CD4-positive, alpha-beta T cell (primary cell): ENCODE measurements around the gene TMED10. TPM values are rescaled to one million over a fixed set of nuclear protein-coding genes. Genes with fewer than 3 reads are reported as not detected.

Experiments used
- ATAC-seq: fragments of 200-7000 bp; cut with Tn5 transposase; one replicate; pipeline ENCODE4 v1.10.0; 2022; ENCODE audit warnings: mild to moderate bottlenecking; ENCODE audit not compliant: poor library complexity
- CTCF ChIA-PET: fragments of 350-600 bp; sonication (Branson Sonifier 250); formaldehyde crosslinking; loops from one replicate; lab custom pipeline; 2021; ENCODE audit warnings: antibody characterized with exemption, inconsistent platforms; lab: Charles Lee
- POLR2A ChIA-PET: fragments of 350-600 bp; sonication (Branson Sonifier 250); formaldehyde crosslinking; loops from one replicate; lab custom pipeline; 2021; ENCODE audit warnings: antibody characterized with exemption, inconsistent platforms; lab: Charles Lee
- DNase-seq, 14 experiments: peaks; one replicate each; pipeline ENCODE4 v3.0.0-alpha.2; 2013 to 2020; ENCODE audit warnings: mixed read lengths in 2 of 14
- H3K27ac ChIP-seq, 2 donors: one replicate each; pipeline versions ENCODE4 v1.5.1 to v1.7.0; 2013; ENCODE audit warnings: low read length in 2 of 2, low read depth in 1 of 2, mild to moderate bottlenecking in 1 of 2
- H3K27me3 ChIP-seq, 2 experiments: 1 replicate in 1 of 2; 2 replicates in 1 of 2; pipeline versions ENCODE4 v1.6.1 to v1.7.0; 2013; ENCODE audit warnings: low read length in 2 of 2, control low read depth in 1 of 2, mild to moderate bottlenecking in 1 of 2, moderate library complexity in 1 of 2; ENCODE audit not compliant: insufficient read depth in 2 of 2, control insufficient read depth in 1 of 2
- H3K36me3 ChIP-seq: one replicate; pipeline ENCODE4 v1.6.1; 2013; ENCODE audit warnings: low read length, control low read depth; ENCODE audit not compliant: insufficient read depth
- H3K4me1 ChIP-seq: one replicate; pipeline ENCODE4 v1.6.1; 2013; ENCODE audit warnings: low read length, control low read depth; ENCODE audit not compliant: insufficient read depth
- H3K4me3 ChIP-seq: one replicate; pipeline ENCODE4 v1.5.1; 2013; ENCODE audit warnings: mild to moderate bottlenecking, low read length, moderate library complexity
- H3K9me3 ChIP-seq, 2 experiments: 1 replicate in 1 of 2; 2 replicates in 1 of 2; pipeline versions ENCODE4 v1.6.1 to v1.7.0; 2013; ENCODE audit warnings: low read length in 2 of 2, mild to moderate bottlenecking in 2 of 2, control low read depth in 1 of 2, moderate library complexity in 1 of 2; ENCODE audit not compliant: control insufficient read depth in 1 of 2, insufficient read depth in 1 of 2
- H3K27ac Mint-ChIP-seq: one replicate; pipeline ENCODE4 v1.8.0; 2020; ENCODE audit warnings: mixed read lengths
- H3K27me3 Mint-ChIP-seq: one replicate; pipeline ENCODE4 v1.8.0; 2021; ENCODE audit warnings: mixed read lengths
- H3K36me3 Mint-ChIP-seq: one replicate; pipeline ENCODE4 v1.8.0; 2021; ENCODE audit warnings: low read depth, mixed read lengths
- H3K4me1 Mint-ChIP-seq: one replicate; pipeline ENCODE4 v1.8.0; 2021; ENCODE audit warnings: low read depth, mixed read lengths
- H3K4me3 Mint-ChIP-seq: one replicate; pipeline ENCODE4 v1.8.0; 2020; ENCODE audit warnings: mild to moderate bottlenecking, mixed read lengths
- H3K9me3 Mint-ChIP-seq: one replicate; pipeline ENCODE4 v1.8.0; 2020; ENCODE audit warnings: mixed read lengths
- intact Hi-C, 2 experiments: fragments of 100-400 bp; cut with DNase I in 1 of 2; cut with micrococcal nuclease in 1 of 2; formaldehyde crosslinking; loops; one replicate each; pipeline versions ENCODE4 v1.15.1 to v1.9.0; 2023 to 2025; cut with DNase I, micrococcal nuclease
- total RNA-seq, 174 experiments: library from RNA in 2 of 174; stranded (reverse) in 2 of 174; gene quantifications; one replicate each; pipeline ENCODE4 v1.2.3 and lab custom pipeline; 2021 to 2026
- TF ChIP-seq, protein P1 (sequence below): fragments of 200-600 bp; IDR thresholded peaks from one replicate; pipeline ENCODE4 v1.8.0; 2022; ENCODE audit warnings: antibody characterized with exemption, mild to moderate bottlenecking

The TMED10 gene
- total RNA-seq, 2 experiments from 2014 or later = 153 to 156 TPM

DNA sequence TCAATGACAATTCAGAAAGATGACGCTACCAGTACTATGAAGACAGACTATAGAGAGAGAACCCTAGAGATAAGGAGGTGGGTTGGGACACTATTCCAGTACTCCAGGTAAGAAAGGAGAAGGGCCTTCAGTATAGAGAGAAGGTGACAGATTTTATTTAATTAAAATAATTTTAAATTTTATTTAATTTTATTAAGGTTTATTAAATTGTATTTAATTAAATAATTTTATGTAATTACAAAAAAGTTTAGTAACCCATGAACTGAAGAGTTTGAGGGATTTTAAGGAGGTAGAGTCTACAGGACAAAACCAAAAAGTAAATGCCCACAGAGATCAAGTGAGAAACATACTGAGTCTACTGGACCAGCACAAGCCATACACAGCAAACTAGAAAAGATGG lies 20.3 kb downstream of the TMED10 start:
- Mint-ChIP-seq H3K4me3 (no peak overlapping the region), H3K36me3 (peaks cover 42% of the 10 kb centered on the region), H3K27ac (peak overlapping the region; percentile 42), H3K4me1 (peaks cover 66% of the 10 kb centered on the region), H3K27me3 (no peaks in the 10 kb centered on the region), H3K9me3 (no peaks in the 10 kb centered on the region)
- intact Hi-C loops = loop anchor here in 1 of 2 experiments (2.0 to 5.0 kb wide), 2 partner anchors 21 to 91 kb away; partner anchors contain the start of gene TMED10
- ChIA-PET CTCF (interaction anchor here (2.5 kb wide), 1 partner anchor 14 kb away, joined by 8 read pairs; no protein-coding TSS in a partner anchor), POLR2A (no interaction called here)
- Histone ChIP-seq H3K27ac (no peak overlapping the region), H3K36me3 (peaks cover 10% of the 10 kb centered on the region), H3K9me3 (no peaks in the 10 kb centered on the region), H3K27me3 (no peaks in the 10 kb centered on the region), H3K4me1 (peaks cover 23% of the 10 kb centered on the region), H3K4me3 (no peak overlapping the region)
- DNase-seq (no peak), ATAC-seq (no peak)
- TF ChIP-seq, protein P1, sequence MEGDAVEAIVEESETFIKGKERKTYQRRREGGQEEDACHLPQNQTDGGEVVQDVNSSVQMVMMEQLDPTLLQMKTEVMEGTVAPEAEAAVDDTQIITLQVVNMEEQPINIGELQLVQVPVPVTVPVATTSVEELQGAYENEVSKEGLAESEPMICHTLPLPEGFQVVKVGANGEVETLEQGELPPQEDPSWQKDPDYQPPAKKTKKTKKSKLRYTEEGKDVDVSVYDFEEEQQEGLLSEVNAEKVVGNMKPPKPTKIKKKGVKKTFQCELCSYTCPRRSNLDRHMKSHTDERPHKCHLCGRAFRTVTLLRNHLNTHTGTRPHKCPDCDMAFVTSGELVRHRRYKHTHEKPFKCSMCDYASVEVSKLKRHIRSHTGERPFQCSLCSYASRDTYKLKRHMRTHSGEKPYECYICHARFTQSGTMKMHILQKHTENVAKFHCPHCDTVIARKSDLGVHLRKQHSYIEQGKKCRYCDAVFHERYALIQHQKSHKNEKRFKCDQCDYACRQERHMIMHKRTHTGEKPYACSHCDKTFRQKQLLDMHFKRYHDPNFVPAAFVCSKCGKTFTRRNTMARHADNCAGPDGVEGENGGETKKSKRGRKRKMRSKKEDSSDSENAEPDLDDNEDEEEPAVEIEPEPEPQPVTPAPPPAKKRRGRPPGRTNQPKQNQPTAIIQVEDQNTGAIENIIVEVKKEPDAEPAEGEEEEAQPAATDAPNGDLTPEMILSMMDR = no peak

DNA sequence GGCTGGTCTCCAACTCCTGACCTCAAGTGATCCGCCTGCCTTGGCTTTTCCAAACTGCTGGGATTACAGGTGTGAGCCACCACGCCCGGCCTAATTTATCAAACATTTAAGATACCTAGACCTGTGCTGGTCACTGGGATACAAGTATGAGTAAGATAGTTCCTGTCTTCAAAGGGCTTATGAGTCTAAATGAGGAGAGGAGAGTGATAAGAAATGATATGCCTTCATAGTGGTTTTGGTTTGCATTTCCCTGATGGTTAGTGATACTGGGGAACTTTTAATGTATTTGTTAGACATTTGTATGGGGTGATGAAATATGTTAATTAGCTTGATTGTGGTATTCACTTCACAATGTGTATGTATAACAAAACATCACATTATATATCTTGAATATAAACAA lies 21.2 kb downstream of the TMED10 start:
- intact Hi-C loops = loop anchor here in 1 of 2 experiments (5.0 kb wide), 1 partner anchor 92 kb away; no protein-coding TSS in a partner anchor
- H3K4me3 ChIP-seq = no peak overlapping the region
- no peaks in the 10 kb centered on the region for H3K9me3 ChIP-seq
- ChIA-PET POLR2A (no interaction called here), CTCF (interaction anchor here (2.5 kb wide), 1 partner anchor 14 kb away, joined by 8 read pairs; no protein-coding TSS in a partner anchor)
- peaks cover 16% of the 10 kb centered on the region for H3K36me3 ChIP-seq
- peak overlapping the region; percentile 42 for H3K27ac Mint-ChIP-seq
- H3K27ac ChIP-seq = no peak overlapping the region
- no peak overlapping the region for H3K4me3 Mint-ChIP-seq
- H3K4me1 ChIP-seq = peaks cover 17% of the 10 kb centered on the region
- DNase-seq (no peak), ATAC-seq (no peak)
- peaks cover 58% of the 10 kb centered on the region for H3K4me1 Mint-ChIP-seq
- H3K27me3 Mint-ChIP-seq = no peaks in the 10 kb centered on the region
- peaks cover 45% of the 10 kb centered on the region for H3K36me3 Mint-ChIP-seq
- TF ChIP-seq, protein P1 = no peak
- H3K9me3 Mint-ChIP-seq = no peaks in the 10 kb centered on the region
- no peaks in the 10 kb centered on the region for H3K27me3 ChIP-seq

DNA sequence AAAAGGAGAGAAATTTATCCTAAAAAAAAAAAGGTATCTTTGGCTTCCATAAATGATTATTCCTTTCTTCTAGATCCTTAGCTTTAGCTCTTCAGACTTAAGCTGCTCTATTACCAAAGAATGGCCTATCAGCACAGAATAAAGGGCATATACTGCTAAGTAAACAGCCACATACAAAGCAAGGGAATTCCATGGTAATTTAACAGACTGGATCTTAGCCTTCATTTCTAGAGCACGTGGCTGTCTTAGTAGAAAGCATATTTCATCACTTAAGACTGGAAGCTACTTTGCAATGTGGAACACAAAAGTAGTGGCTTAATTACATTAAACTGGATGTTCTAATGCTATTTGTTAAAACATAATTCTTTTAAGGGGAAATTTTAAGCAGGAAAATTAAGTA lies 23.1 kb downstream of the TMED10 start:
- ChIA-PET POLR2A (interaction anchor here (0.6 kb wide), 1 partner anchor 94 kb away, joined by 3 read pairs; no protein-coding TSS in a partner anchor), CTCF (interaction anchor here (0.8 to 1.5 kb wide), 3 partner anchors 13 to 143 kb away, joined by 3 to 6 read pairs (median 3); no protein-coding TSS in a partner anchor)
- Mint-ChIP-seq H3K4me1 (peaks cover 53% of the 10 kb centered on the region), H3K4me3 (no peak overlapping the region), H3K27me3 (no peaks in the 10 kb centered on the region), H3K9me3 (no peaks in the 10 kb centered on the region), H3K36me3 (peaks cover 58% of the 10 kb centered on the region), H3K27ac (no peak overlapping the region)
- intact Hi-C loops = no loop called here
- DNase-seq = no peak
- no peak overlapping the region for H3K27ac ChIP-seq
- no peak for ATAC-seq
- H3K36me3 ChIP-seq = peaks cover 29% of the 10 kb centered on the region
- peaks cover 12% of the 10 kb centered on the region for H3K4me1 ChIP-seq
- H3K9me3 ChIP-seq = no peaks in the 10 kb centered on the region
- TF ChIP-seq, protein P1 = no peak
- H3K4me3 ChIP-seq = no peak overlapping the region
- H3K27me3 ChIP-seq = no peaks in the 10 kb centered on the region
